OCI-LY7 (cell line): ENCODE results near the gene DALRD3.

Source experiments
- EZH2phosphoT487 ChIP-seq: fragments of 200-600 bp; sonication (generic); IDR thresholded peaks from 2 replicates; pipeline ENCODE4 v1.6.1; 2018; ENCODE audit warnings: low read depth, borderline replicate concordance, mild to moderate bottlenecking, mixed run types, antibody characterized with exemption, low read length, moderate library complexity, mixed read lengths
- TF ChIP-seq, protein P1 (sequence below): fragments of 200-600 bp; sonication (generic); conservative IDR thresholded peaks from 2 replicates; pipeline ENCODE4 v1.5.1; 2014; ENCODE audit warnings: mild to moderate bottlenecking, antibody characterized with exemption, low read length, moderate library complexity, mixed read lengths

DNA sequence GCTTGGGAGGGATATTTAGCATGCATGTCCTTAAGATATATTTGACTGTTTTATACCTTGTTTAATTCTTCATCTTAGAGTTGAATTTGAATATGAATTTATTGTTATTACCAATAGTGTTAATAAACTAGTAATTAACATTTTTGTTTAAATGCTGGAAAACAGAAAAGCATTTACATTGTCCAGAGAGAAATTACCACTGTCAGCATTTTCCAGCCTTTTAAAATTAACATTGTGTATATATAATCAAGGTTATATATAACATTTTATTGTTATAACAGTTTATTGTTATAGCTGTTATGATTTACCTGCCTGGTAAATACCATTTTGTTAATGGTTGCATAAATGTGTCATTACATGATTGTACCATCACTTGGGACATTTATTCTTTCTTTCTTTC, 36.4 kb downstream of the DALRD3 start:
- TF ChIP-seq, protein P1, sequence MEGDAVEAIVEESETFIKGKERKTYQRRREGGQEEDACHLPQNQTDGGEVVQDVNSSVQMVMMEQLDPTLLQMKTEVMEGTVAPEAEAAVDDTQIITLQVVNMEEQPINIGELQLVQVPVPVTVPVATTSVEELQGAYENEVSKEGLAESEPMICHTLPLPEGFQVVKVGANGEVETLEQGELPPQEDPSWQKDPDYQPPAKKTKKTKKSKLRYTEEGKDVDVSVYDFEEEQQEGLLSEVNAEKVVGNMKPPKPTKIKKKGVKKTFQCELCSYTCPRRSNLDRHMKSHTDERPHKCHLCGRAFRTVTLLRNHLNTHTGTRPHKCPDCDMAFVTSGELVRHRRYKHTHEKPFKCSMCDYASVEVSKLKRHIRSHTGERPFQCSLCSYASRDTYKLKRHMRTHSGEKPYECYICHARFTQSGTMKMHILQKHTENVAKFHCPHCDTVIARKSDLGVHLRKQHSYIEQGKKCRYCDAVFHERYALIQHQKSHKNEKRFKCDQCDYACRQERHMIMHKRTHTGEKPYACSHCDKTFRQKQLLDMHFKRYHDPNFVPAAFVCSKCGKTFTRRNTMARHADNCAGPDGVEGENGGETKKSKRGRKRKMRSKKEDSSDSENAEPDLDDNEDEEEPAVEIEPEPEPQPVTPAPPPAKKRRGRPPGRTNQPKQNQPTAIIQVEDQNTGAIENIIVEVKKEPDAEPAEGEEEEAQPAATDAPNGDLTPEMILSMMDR = no peak
- no peak for TF ChIP-seq EZH2phosphoT487
